ENCODE data around the gene YIPF3. TPM values are rescaled to one million over a fixed set of nuclear protein-coding genes. Genes with fewer than 3 reads are reported as not detected.
"Not testable (repeated sequence)": the region's sequence is repeated elsewhere in the genome, so short reads cannot be mapped to it uniquely, and the experiment has no call there.

Gene YIPF3
- 71.3 TPM for polyA plus RNA-seq (2012; ENCODE audit: insufficient read depth, insufficient read length)

- peak; percentile 96 for DNase-seq (ENCODE audit: low read depth, low spot score)
- H3K4me3 ChIP-seq (ENCODE audit: low read length), result peak within 1 kb of the TSS; percentile 100
Observed at GRCh38 chr6:43516697-43517504, at the start of gene YIPF3, which contains the start of gene POLR1C. TSS of gene YIPF3 (minus strand) at chr6:43516926. CDS start at chr6:43516807, 119 bp downstream. TSS of gene POLR1C (plus strand) at chr6:43517089. CDS start at chr6:43517110, 21 bp downstream.

- no peak for DNase-seq (ENCODE audit: low read depth, low spot score)
- H3K4me3 ChIP-seq (ENCODE audit: low read length), result no peak overlapping the region
Observed at GRCh38 chr6:43559328-43559727, 42.6 kb upstream of the YIPF3 start.

- not testable (repeated sequence) for DNase-seq (ENCODE audit: low read depth, low spot score); H3K4me3 ChIP-seq (ENCODE audit: low read length)
Observed at GRCh38 chr6:43557620-43558019, 40.9 kb upstream of the YIPF3 start.

DNA sequence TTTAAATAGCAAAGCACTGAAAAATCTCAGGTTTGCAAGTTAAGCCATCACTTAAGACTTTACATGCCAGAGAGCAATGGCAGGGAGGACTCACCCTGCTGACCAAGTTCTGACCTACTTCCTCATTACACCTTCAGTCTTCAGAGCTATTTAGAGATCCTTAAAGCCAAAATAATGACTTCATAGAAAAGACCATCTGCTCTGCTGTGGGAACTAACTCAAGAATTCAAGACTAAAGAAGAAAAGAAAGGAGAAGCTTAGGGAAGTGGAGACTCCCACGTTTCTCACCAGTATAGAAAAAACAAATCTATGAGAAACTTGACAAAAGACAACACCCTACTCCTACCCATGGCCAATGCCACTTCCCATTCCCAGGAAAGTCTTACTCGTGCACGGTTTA lies 30.5 kb upstream of the YIPF3 start:
- DNase-seq (ENCODE audit: low read depth, low spot score), result no peak
- no peak overlapping the region for H3K4me3 ChIP-seq (ENCODE audit: low read length)

DNA sequence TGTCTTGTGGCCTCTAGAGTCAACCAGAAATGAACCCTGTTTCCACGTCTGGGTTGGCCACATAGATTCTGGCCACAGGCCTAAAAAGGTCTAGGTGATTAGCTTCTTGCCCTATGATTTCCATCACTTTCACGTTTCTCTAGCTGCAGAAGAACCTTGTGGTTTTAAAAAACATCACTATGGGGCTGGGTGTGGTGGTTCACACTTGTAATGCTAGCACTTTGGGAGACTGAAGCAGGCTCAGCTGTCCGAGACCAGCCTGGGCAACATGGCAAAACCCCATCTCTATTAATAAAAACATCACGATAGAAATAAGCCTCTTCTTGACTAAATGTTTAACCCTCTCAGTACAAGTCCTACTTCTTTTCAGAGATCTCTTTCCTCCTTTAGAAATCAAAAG lies 27.7 kb upstream of the YIPF3 start:
- H3K4me3 ChIP-seq (ENCODE audit: low read length), result no peak overlapping the region
- DNase-seq (ENCODE audit: low read depth, low spot score), result no peak

DNA sequence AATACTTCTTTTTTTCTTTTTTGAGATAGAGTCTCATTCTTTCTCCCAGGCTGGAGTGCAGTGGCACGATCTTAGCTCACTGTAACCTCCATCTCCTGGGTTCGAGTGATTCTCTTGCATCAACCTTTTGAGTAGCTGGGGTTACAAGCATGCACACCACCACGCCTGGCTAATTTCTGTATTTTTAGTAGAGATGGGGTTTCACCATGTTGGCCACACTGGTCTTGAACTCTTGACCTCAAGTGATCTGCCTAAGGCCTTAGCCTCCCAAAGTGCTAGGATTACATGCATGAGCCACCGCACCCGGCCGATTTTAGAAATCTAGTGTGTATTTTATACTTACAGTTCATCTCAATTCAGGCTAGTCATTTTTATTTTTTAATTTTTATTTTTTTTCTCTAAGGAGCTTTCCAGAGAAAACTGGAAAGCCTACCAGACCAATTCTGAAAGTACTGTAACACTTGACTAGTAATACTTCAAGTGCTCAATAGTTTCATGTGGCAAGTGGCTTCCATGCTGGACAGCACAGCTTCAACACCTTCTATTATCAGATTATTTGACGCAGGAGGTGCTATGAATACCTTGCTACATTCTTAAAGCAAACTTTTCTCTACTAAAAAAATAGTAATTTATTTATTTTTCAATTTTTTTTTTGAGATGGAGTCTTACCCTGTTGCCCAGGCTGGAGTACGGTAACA lies 25.2 kb upstream of the YIPF3 start:
- no peak overlapping the region for H3K4me3 ChIP-seq (ENCODE audit: low read length)

GRCh38 chr6:43540507-43540906 lies 23.8 kb upstream of the YIPF3 start:
- DNase-seq (ENCODE audit: low read depth, low spot score), result no peak
- no peak overlapping the region for H3K4me3 ChIP-seq (ENCODE audit: low read length)

More for the DNA sequence above, 25.2 kb upstream of the YIPF3 start:
- no peak for DNase-seq (ENCODE audit: low read depth, low spot score)

GRCh38 chr6:43539409-43539808 lies 22.7 kb upstream of the YIPF3 start:
- DNase-seq (ENCODE audit: low read depth, low spot score); H3K4me3 ChIP-seq (ENCODE audit: low read length): not testable (repeated sequence)

GRCh38 chr6:43538986-43539385 lies 22.3 kb upstream of the YIPF3 start:
- DNase-seq (ENCODE audit: low read depth, low spot score); H3K4me3 ChIP-seq (ENCODE audit: low read length): not testable (repeated sequence)

DNA sequence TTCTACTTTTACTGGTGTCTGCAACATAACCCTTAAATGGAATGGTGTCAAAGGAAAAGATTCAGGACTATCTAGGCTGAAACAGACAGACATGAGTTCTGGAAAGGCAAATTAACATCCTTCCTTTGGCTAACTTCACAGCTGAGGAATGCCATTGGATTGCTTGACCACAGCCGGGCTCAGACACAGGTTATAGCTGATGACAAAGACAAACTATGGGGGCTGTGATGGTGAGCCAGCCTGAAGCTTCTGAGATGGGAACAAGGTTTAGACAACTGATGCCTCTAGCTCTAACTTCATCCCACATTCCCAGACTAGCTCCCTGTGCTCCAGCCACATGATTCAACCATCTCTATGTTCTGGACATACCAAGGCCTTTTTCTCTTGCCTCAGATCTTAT lies 15.5 kb upstream of the YIPF3 start:
- no peak for DNase-seq (ENCODE audit: low read depth, low spot score)
- H3K4me3 ChIP-seq (ENCODE audit: low read length), result no peak overlapping the region

DNA sequence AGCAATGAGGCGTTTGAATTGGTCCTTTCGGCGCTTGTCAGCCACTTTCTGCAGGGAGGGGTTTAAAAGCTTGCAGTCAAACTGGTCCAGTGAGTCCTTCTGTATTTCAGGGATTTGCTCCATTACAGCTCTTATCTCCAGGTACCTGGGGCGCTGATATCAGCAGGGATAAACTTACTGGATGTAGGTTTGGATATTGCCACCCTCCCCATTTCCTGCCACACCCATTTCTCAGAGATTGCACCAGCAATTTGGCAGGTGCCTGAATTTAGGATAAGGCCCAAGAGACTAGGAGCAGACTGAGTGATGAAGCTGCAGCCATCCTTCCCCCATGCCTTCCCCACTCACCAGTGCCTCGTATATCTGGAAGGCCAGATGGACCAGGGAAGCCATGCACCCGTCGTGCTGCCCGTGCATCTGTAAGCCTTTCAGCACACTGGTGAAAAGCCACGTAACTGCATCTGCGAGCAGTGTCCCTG lies 7.8 kb upstream of the YIPF3 start:
- DNase-seq (ENCODE audit: low read depth, low spot score), result no peak
- H3K4me3 ChIP-seq (ENCODE audit: low read length), result no peak overlapping the region

- H3K4me3 ChIP-seq (ENCODE audit: low read length), result no peak overlapping the region
- DNase-seq (ENCODE audit: low read depth, low spot score), result no peak
Observed at GRCh38 chr6:43523284-43523683, 6.6 kb upstream of the YIPF3 start.

DNA sequence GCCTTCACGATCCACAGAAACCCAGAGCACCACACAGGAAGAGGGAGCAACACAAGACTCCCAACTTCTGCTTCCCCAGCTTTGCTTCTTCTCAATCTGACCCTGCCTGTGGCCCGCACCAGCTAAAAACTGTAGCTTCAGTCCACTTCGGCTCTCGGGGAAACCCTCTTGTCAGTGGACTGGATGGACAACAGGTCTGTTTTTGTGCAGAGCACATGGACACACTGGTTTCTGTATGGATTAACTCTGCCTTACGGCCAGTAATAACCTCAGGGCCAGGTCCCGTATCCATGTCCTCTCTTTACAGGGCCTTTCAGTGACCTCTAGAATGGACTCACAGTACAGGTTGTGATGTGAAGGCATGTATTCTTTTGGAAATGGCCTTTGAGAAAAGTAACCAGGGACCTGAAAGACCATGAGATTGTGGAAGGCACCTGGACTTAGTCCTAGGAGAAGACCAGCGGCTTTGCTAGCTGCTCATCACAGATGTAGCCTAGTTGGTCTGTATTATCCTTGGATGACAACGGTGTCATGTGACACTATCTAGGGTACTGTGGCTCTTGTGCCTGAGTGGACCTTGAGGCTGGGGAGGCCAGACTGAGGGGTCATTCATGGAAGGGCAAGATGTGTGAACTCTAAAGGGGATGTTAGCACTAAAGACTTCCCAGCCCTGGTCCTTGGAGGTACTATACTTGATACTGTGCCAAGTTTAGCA lies 6.0 kb upstream of the YIPF3 start:
- no peak overlapping the region for H3K4me3 ChIP-seq (ENCODE audit: low read length)
- DNase-seq (ENCODE audit: low read depth, low spot score), result no peak

- H3K4me3 ChIP-seq (ENCODE audit: low read length), result no peak overlapping the region
- DNase-seq (ENCODE audit: low read depth, low spot score), result no peak
Observed at GRCh38 chr6:43521836-43522235, 5.1 kb upstream of the YIPF3 start.

GRCh38 chr6:43520097-43520496 lies 3.4 kb upstream of the YIPF3 start:
- no peak for DNase-seq (ENCODE audit: low read depth, low spot score)
- H3K4me3 ChIP-seq (ENCODE audit: low read length), result no peak overlapping the region

- peak overlapping the region; percentile 100 for H3K4me3 ChIP-seq (ENCODE audit: low read length)
- no peak for DNase-seq (ENCODE audit: low read depth, low spot score)
Observed at GRCh38 chr6:43517505-43518357, 1.0 kb upstream of the YIPF3 start.

GRCh38 chr6:43516367-43516696 lies 394 bp downstream of the YIPF3 start:
- no peak for DNase-seq (ENCODE audit: low read depth, low spot score)
- peak overlapping the region; percentile 100 for H3K4me3 ChIP-seq (ENCODE audit: low read length)

GRCh38 chr6:43515808-43516207 lies 918 bp downstream of the YIPF3 start:
- DNase-seq (ENCODE audit: low read depth, low spot score), result no peak
- peak overlapping the region; percentile 100 for H3K4me3 ChIP-seq (ENCODE audit: low read length)

All from Jurkat, Clone E6-1 (cell line).